ENCODE results near the gene MAN1C1.
"Not testable (repeated sequence)": the region's sequence is repeated elsewhere in the genome, so short reads cannot be mapped to it uniquely, and the experiment has no call there.

The MAN1C1 gene

DNA sequence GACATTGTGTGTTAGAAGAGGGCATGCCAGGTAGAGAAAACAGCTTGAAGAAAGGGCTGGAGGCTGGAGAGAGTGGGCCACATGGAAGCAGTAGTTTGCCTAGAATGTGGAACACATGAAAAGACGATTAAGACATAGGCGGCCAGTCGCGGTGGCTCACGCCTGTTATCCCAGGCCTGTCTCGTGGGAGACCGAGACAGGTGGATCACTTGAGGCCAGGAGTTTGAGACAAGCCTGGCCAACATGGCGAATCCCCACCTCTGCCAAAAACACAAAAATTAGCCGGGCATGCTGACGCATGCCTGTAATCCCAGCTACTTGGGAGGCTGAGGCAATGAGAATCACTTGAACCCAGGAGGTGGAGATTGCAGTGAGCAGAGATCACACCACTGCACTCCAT, 118.4 kb downstream of the MAN1C1 start:
- not testable (repeated sequence) for DNase-seq (ENCODE audit: low spot score in 2 of 2); H3K9me3 Mint-ChIP-seq; H3K4me3 Mint-ChIP-seq; H3K27me3 Mint-ChIP-seq; ATAC-seq (replicated peaks; ENCODE audit: extremely low read depth, poor library complexity, severe bottlenecking); H3K36me3 Mint-ChIP-seq (ENCODE audit: insufficient read depth); H3K27ac Mint-ChIP-seq (ENCODE audit: low read depth)
- H3K4me1 Mint-ChIP-seq, result peaks cover 26% of the 10 kb centered on the region

- Mint-ChIP-seq H3K27me3 (no peaks in the 10 kb centered on the region), H3K4me3 (no peak overlapping the region), H3K27ac (ENCODE audit: low read depth) (no peak overlapping the region), H3K9me3 (no peaks in the 10 kb centered on the region), H3K4me1 (peaks cover 25% of the 10 kb centered on the region), H3K36me3 (ENCODE audit: insufficient read depth) (peaks cover 9% of the 10 kb centered on the region)
- no peak for ATAC-seq (replicated peaks; ENCODE audit: extremely low read depth, poor library complexity, severe bottlenecking)
- DNase-seq (ENCODE audit: low spot score in 2 of 2), result no peak
These were observed 119.5 kb downstream of the MAN1C1 start for GRCh38 chr1:25735956-25736529.

DNA sequence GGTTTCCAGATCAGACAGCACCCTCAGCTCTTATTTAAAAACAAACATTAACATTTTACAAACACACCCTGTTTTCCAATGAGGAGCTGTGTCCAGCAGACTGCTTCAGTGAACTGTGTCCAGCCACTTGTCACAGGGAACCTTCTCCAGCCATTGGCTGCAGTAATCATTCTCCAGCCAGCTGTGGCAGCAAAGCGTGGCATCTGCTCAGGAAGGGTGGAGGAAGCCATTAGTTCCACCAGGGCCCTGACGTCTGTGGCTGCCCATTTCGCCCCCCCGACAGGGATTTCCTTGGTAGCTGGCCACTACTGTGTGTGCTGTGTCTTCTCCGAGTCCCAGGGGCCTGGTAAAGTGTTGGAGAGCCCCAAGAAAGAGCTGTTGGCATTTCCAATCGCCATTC, 120.5 kb downstream of the MAN1C1 start:
- Mint-ChIP-seq H3K27me3 (no peaks in the 10 kb centered on the region), H3K9me3 (no peaks in the 10 kb centered on the region), H3K36me3 (ENCODE audit: insufficient read depth) (peaks cover 7% of the 10 kb centered on the region), H3K27ac (ENCODE audit: low read depth) (no peak overlapping the region), H3K4me1 (peaks cover 24% of the 10 kb centered on the region), H3K4me3 (no peak overlapping the region)
- ATAC-seq (replicated peaks; ENCODE audit: extremely low read depth, poor library complexity, severe bottlenecking) (no peak), DNase-seq (ENCODE audit: low spot score in 2 of 2) (no peak)

GRCh38 chr1:25738499-25738898, 121.9 kb downstream of the MAN1C1 start:
- Mint-ChIP-seq H3K9me3 (no peaks in the 10 kb centered on the region), H3K27me3 (no peaks in the 10 kb centered on the region), H3K4me1 (peaks cover 25% of the 10 kb centered on the region), H3K4me3 (no peak overlapping the region), H3K36me3 (ENCODE audit: insufficient read depth) (peaks cover 4% of the 10 kb centered on the region), H3K27ac (ENCODE audit: low read depth) (no peak overlapping the region)
- DNase-seq (ENCODE audit: low spot score in 2 of 2), result no peak
- ATAC-seq (replicated peaks; ENCODE audit: extremely low read depth, poor library complexity, severe bottlenecking), result no peak

- Mint-ChIP-seq H3K9me3 (no peaks in the 10 kb centered on the region), H3K4me3 (no peak overlapping the region), H3K36me3 (ENCODE audit: insufficient read depth) (peaks cover 4% of the 10 kb centered on the region), H3K27ac (ENCODE audit: low read depth) (no peak overlapping the region), H3K27me3 (no peaks in the 10 kb centered on the region), H3K4me1 (peaks cover 25% of the 10 kb centered on the region)
- DNase-seq (ENCODE audit: low spot score in 2 of 2) (no peak), ATAC-seq (replicated peaks; ENCODE audit: extremely low read depth, poor library complexity, severe bottlenecking) (no peak)
These were observed 122.8 kb downstream of the MAN1C1 start for GRCh38 chr1:25739341-25739740.

DNA sequence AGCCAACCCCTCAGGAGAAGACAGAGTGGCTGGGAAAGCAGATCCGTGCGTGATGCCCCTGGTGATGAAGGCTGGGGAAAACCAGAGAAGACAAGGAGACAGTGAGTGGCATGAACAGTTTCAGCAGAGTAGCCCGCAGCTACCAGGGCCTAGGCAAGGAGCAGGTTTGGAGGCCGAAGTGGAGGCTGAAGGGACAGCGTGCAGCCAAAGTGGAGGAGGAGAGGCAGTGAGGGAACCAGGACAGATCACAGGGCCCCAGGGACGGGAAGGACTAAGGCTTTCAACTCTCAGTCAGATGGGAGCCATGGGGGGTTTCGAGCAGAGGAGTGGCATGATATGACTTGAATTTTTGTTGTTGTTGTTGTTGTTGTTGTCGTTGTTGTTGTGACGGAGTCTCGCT, 123.5 kb downstream of the MAN1C1 start:
- H3K27ac Mint-ChIP-seq (ENCODE audit: low read depth), result no peak overlapping the region
- H3K4me1 Mint-ChIP-seq, result peaks cover 25% of the 10 kb centered on the region
- H3K4me3 Mint-ChIP-seq, result no peak overlapping the region
- DNase-seq (ENCODE audit: low spot score in 2 of 2) (no peak), ATAC-seq (replicated peaks; ENCODE audit: extremely low read depth, poor library complexity, severe bottlenecking) (no peak)
- H3K9me3 Mint-ChIP-seq, result no peaks in the 10 kb centered on the region
- H3K36me3 Mint-ChIP-seq (ENCODE audit: insufficient read depth), result peaks cover 4% of the 10 kb centered on the region
- H3K27me3 Mint-ChIP-seq, result no peaks in the 10 kb centered on the region

DNA sequence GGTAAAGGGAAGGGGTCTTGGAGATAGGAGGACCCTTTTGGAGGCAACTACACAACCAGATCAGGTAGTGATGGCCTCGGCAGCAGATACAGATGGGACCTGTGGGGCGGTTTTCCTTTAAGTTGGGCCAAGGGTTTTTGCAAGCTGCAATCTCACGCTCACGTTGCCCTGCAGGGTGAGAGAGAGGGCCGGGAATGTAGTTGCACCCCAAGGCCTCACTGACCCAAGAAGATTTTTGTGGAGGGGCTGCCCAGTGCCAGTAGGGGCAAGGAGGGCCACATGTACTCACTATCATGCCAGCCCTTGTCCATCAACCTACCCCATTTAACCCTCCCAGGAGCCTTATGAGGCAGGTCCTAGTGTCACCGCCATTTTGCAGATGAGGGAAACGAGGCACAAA, 125.7 kb downstream of the MAN1C1 start:
- H3K27me3 Mint-ChIP-seq, result no peaks in the 10 kb centered on the region
- no peak for DNase-seq (ENCODE audit: low spot score in 2 of 2)
- H3K27ac Mint-ChIP-seq (ENCODE audit: low read depth), result no peak overlapping the region
- peaks cover 25% of the 10 kb centered on the region for H3K4me1 Mint-ChIP-seq
- H3K9me3 Mint-ChIP-seq, result no peaks in the 10 kb centered on the region
- H3K36me3 Mint-ChIP-seq (ENCODE audit: insufficient read depth), result peaks cover 4% of the 10 kb centered on the region
- H3K4me3 Mint-ChIP-seq, result no peak overlapping the region
- ATAC-seq (replicated peaks; ENCODE audit: extremely low read depth, poor library complexity, severe bottlenecking), result no peak

- Mint-ChIP-seq H3K4me1 (peaks cover 31% of the 10 kb centered on the region), H3K9me3 (no peaks in the 10 kb centered on the region), H3K4me3 (no peak overlapping the region), H3K27ac (ENCODE audit: low read depth) (no peak overlapping the region), H3K27me3 (no peaks in the 10 kb centered on the region), H3K36me3 (ENCODE audit: insufficient read depth) (peaks cover 3% of the 10 kb centered on the region)
- DNase-seq (ENCODE audit: low spot score in 2 of 2) (no peak), ATAC-seq (replicated peaks; ENCODE audit: extremely low read depth, poor library complexity, severe bottlenecking) (no peak)
These were observed 126.9 kb downstream of the MAN1C1 start for GRCh38 chr1:25743164-25744139.

GRCh38 chr1:25744140-25744581, 127.6 kb downstream of the MAN1C1 start:
- Mint-ChIP-seq H3K4me1 (peaks cover 31% of the 10 kb centered on the region), H3K27ac (ENCODE audit: low read depth) (no peak overlapping the region), H3K9me3 (no peaks in the 10 kb centered on the region), H3K27me3 (no peaks in the 10 kb centered on the region), H3K4me3 (no peak overlapping the region), H3K36me3 (ENCODE audit: insufficient read depth) (peaks cover 3% of the 10 kb centered on the region)
- ATAC-seq (replicated peaks; ENCODE audit: extremely low read depth, poor library complexity, severe bottlenecking), result no peak
- no peak for DNase-seq (ENCODE audit: low spot score in 2 of 2)

GRCh38 chr1:25744636-25745425, 128.2 kb downstream of the MAN1C1 start:
- ATAC-seq (replicated peaks; ENCODE audit: extremely low read depth, poor library complexity, severe bottlenecking), result no peak
- H3K4me3 Mint-ChIP-seq, result no peak overlapping the region
- no peaks in the 10 kb centered on the region for H3K36me3 Mint-ChIP-seq (ENCODE audit: insufficient read depth)
- H3K4me1 Mint-ChIP-seq, result peaks cover 24% of the 10 kb centered on the region
- H3K9me3 Mint-ChIP-seq, result no peaks in the 10 kb centered on the region
- no peak overlapping the region for H3K27ac Mint-ChIP-seq (ENCODE audit: low read depth)
- H3K27me3 Mint-ChIP-seq, result no peaks in the 10 kb centered on the region
- no peak for DNase-seq (ENCODE audit: low spot score in 2 of 2)

- no peaks in the 10 kb centered on the region for H3K9me3 Mint-ChIP-seq
- DNase-seq (ENCODE audit: low spot score in 2 of 2) (no peak), ATAC-seq (replicated peaks; ENCODE audit: extremely low read depth, poor library complexity, severe bottlenecking) (no peak)
- peak overlapping the region; percentile 10 for H3K27ac Mint-ChIP-seq (ENCODE audit: low read depth)
- H3K27me3 Mint-ChIP-seq, result no peaks in the 10 kb centered on the region
- H3K4me3 Mint-ChIP-seq, result no peak overlapping the region
- H3K36me3 Mint-ChIP-seq (ENCODE audit: insufficient read depth), result no peaks in the 10 kb centered on the region
- peaks cover 12% of the 10 kb centered on the region for H3K4me1 Mint-ChIP-seq
These were observed 129.9 kb downstream of the MAN1C1 start for GRCh38 chr1:25746299-25747045.

Measured in central memory CD8-positive, alpha-beta T cell (primary cell).